NCI-H1092 (cell line): Measurements from ENCODE around the gene PREPL.
A peak's percentile ranks its signal among the peaks of the same experiment; 100 is the strongest.
"Not testable (repeated sequence)": the region's sequence is repeated elsewhere in the genome, so short reads cannot be mapped to it uniquely, and the experiment has no call there.

ENCODE experiments used
- DNase-seq: peaks from one replicate; lab custom pipeline; 2025; lab: John Stamatoyannopoulos, UW

PREPL gene

GRCh38 chr2:44361330-44362206, at the start of gene PREPL, which contains the start of gene CAMKMT:
TSS of gene PREPL (minus strand) at chr2:44361494. CDS start at chr2:44346342, 15,152 bp downstream.
TSS of gene CAMKMT (plus strand) at chr2:44361947.
- peak; percentile 92 for DNase-seq

- DNase-seq = no peak
Observed at GRCh38 chr2:44398243-44398897, 37.1 kb upstream of the PREPL start.

GRCh38 chr2:44397447-44398175, 36.3 kb upstream of the PREPL start:
- no peak for DNase-seq

GRCh38 chr2:44392338-44392943, 31.1 kb upstream of the PREPL start:
- DNase-seq = peak; percentile 8

GRCh38 chr2:44389895-44390294, 28.6 kb upstream of the PREPL start:
- DNase-seq = no peak

GRCh38 chr2:44388877-44389276, 27.6 kb upstream of the PREPL start:
- no peak for DNase-seq

GRCh38 chr2:44385226-44385625, 23.9 kb upstream of the PREPL start:
- DNase-seq = not testable (repeated sequence)

- DNase-seq = no peak
Observed at GRCh38 chr2:44377486-44377885, 16.2 kb upstream of the PREPL start.

GRCh38 chr2:44372246-44372645, 11.0 kb upstream of the PREPL start:
- no peak for DNase-seq

GRCh38 chr2:44371445-44371844, 10.2 kb upstream of the PREPL start:
- no peak for DNase-seq

GRCh38 chr2:44369392-44369791, 8.1 kb upstream of the PREPL start:
- no peak for DNase-seq

- no peak for DNase-seq
Observed at GRCh38 chr2:44367591-44367990, 6.3 kb upstream of the PREPL start.

GRCh38 chr2:44364604-44365003, 3.3 kb upstream of the PREPL start:
- no peak for DNase-seq

- DNase-seq = no peak
Observed at GRCh38 chr2:44362207-44363015, 1.1 kb upstream of the PREPL start.

GRCh38 chr2:44360749-44361329, 455 bp downstream of the PREPL start:
- DNase-seq = peak; percentile 16

- no peak for DNase-seq
Observed at GRCh38 chr2:44358503-44358902, 2.8 kb downstream of the PREPL start.

GRCh38 chr2:44354761-44355160, 6.5 kb downstream of the PREPL start:
- no peak for DNase-seq

- no peak for DNase-seq
Observed at GRCh38 chr2:44352510-44352909, 8.8 kb downstream of the PREPL start.

GRCh38 chr2:44351676-44352075, 9.6 kb downstream of the PREPL start:
- no peak for DNase-seq

GRCh38 chr2:44351088-44351487, 10.2 kb downstream of the PREPL start:
- DNase-seq = no peak

GRCh38 chr2:44349506-44349905, 11.8 kb downstream of the PREPL start:
- no peak for DNase-seq
